Measurements from ENCODE around the gene NRF1. TPM values are rescaled to one million over a fixed set of nuclear protein-coding genes. Genes with fewer than 3 reads are reported as not detected.

NRF1 gene
- total RNA-seq, 1 donor from 2014 or later: 19.3 TPM

- H3K4me1 ChIP-seq: no peaks in the 10 kb centered on the region
- H3K36me3 ChIP-seq: no peaks in the 10 kb centered on the region
- intact Hi-C loops (cut with DNase I): no loop called here
- no peaks in the 10 kb centered on the region for H3K27me3 ChIP-seq
- DNase-seq (no peak), ATAC-seq (peak; percentile 19)
- H3K4me3 ChIP-seq: no peak overlapping the region
- no peaks in the 10 kb centered on the region for H3K9me3 ChIP-seq
- no peak for TF ChIP-seq CTCF (IDR thresholded peaks at IDR 0.05)
- no peak overlapping the region for H3K27ac ChIP-seq
Measured at GRCh38 chr7:129762387-129762969, 151.0 kb downstream of the NRF1 start.

- Histone ChIP-seq H3K27ac (no peak overlapping the region), H3K36me3 (no peaks in the 10 kb centered on the region), H3K9me3 (no peaks in the 10 kb centered on the region), H3K4me1 (no peaks in the 10 kb centered on the region), H3K4me3 (no peak overlapping the region), H3K27me3 (no peaks in the 10 kb centered on the region)
- intact Hi-C loops (cut with DNase I): no loop called here
- DNase-seq: no peak
- TF ChIP-seq CTCF (IDR thresholded peaks at IDR 0.05): no peak
- ATAC-seq: no peak
Measured at GRCh38 chr7:129764247-129765084, 152.9 kb downstream of the NRF1 start.

GRCh38 chr7:129765352-129765751 is 153.8 kb downstream of the NRF1 start:
- Histone ChIP-seq H3K36me3 (no peaks in the 10 kb centered on the region), H3K4me1 (no peaks in the 10 kb centered on the region), H3K9me3 (no peaks in the 10 kb centered on the region), H3K27me3 (no peaks in the 10 kb centered on the region), H3K4me3 (no peak overlapping the region), H3K27ac (no peak overlapping the region)
- no peak for TF ChIP-seq CTCF (IDR thresholded peaks at IDR 0.05)
- ATAC-seq (no peak), DNase-seq (no peak)
- intact Hi-C loops (cut with DNase I): no loop called here

GRCh38 chr7:129767120-129768015 is 155.8 kb downstream of the NRF1 start:
- intact Hi-C loops (cut with DNase I): no loop called here
- ATAC-seq (no peak), DNase-seq (no peak)

More at GRCh38 chr7:129767120-129768015, 155.8 kb downstream of the NRF1 start:
- Histone ChIP-seq H3K4me1 (no peaks in the 10 kb centered on the region), H3K27ac (no peak overlapping the region), H3K27me3 (no peaks in the 10 kb centered on the region), H3K4me3 (no peak overlapping the region), H3K9me3 (no peaks in the 10 kb centered on the region), H3K36me3 (no peaks in the 10 kb centered on the region)
- no peak for TF ChIP-seq CTCF (IDR thresholded peaks at IDR 0.05)
